ENCODE data around the gene SEPSECS.

Gene SEPSECS

DNA sequence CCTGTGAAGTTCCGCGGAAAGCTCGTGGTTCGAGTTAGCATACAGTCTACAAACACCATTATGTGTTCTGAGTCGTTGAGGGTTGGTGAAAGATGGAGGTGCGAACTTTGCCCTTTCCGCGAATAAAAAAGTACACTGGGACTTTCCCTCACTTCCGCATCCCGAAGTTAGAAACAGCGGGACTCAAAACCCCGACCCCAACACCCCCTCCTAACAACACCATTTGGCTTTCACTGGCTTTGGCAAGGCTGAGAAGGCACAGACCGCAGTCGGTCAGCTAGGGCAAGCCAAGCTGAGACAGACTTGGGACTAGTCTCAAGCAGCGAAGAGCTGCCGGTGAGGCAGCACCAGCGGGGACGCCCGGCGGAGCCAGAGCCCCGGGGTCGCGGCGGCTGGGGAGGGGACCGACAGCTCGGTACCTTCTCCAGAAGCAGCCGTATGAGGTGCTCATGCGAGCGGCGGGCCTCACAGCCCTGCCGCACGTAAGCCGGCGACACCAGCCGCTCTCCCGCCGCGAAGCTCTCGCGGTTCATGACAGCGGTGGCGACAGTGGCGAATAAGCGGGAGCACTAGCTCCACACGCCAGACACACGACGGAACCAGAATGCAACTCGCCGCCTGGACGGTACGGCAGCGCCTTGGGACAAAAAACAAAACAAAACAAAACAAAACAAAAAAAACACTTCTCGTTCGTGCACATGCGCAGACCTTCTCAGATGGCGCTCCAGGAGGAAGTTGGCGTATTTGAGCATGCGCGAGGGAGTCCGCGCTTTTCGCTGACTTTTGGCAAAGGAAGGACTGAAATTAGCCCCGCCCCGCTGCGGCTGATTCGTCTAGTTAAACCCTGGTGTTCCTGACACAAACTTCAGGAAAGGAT, at the start of gene SEPSECS:
Gene SEPSECS, minus strand, starts transcription at position 613 of the 877 bp plus-strand sequence. Its CDS starts 80 bp downstream, at position 533.
- DNase-seq: peak; percentile 77

DNA sequence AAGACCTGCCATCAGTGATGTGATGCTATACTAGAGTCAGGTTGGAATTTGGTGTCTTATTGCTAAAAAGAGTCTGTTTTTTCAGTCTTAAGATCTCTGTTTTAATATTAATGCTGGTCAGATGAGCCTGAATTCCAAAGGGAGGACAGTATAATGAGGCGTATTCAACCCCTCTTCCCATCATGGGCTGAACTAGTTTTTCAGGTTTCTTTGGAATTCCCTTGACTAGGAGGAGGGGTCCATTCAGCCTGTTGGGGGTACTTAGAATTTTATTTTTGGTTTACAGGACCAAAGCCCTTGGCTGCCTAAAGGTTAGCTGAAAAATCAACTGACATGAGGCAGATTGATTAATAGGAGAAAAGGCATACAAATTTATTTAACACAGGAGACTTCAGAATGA, 49.5 kb upstream of the SEPSECS start:
- DNase-seq: no peak

DNA sequence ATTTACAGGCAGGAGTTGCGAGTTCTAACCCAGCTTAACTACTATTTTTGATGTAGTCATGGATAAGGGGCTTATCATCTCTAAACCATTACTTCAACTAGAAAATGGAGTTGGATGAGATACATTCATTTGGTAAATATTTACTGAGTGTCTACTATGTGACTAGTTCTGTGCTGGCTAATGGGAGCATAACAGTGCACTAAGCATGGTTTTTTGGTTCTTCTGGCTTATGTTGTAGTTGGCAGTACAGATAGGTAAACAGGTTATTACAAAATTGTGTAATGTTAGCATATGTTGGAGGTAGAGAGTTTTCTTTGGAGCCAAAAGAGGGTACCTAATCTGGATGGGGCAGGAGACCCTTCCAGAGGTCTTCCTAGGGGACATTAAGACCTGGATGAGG, 47.7 kb upstream of the SEPSECS start:
- DNase-seq: no peak

DNA sequence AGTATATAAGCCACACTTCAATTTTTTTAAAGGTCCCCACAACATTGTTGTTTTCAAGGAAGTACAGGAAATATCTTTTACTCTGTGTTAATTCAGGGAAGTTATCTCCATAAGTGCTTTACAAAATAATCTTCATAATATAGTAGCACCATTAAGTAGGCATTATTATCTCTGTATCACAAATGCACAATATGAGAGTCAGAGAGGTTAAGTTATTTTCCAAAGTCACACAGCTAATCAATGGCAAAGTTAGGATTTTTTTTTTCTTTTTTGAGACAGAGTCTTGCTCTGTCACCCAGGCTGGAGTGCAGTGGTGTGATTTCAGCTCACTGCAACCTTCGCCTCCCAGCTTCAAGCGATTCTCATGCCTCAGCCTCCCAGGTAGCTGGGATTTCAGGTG, 38.5 kb upstream of the SEPSECS start:
- DNase-seq: no peak

DNA sequence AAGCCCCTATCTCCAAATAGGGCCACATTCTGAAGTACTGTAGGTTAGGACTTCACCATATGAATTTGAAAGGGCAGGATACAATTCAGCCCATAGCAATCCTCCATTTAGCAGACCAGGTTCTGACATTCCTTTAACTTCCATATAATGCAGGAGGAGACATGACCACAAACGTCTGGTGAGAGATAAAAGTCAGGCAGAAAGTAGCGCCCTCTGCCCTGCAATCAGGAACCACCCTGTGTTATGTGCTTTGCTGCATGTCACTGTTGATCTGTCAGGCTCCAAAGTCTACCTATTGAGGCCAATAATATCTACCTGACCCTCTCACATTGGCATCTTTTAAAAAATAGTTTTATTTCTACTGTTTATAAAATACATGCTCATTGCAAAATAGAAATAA, 30.2 kb upstream of the SEPSECS start:
- no peak for DNase-seq

DNA sequence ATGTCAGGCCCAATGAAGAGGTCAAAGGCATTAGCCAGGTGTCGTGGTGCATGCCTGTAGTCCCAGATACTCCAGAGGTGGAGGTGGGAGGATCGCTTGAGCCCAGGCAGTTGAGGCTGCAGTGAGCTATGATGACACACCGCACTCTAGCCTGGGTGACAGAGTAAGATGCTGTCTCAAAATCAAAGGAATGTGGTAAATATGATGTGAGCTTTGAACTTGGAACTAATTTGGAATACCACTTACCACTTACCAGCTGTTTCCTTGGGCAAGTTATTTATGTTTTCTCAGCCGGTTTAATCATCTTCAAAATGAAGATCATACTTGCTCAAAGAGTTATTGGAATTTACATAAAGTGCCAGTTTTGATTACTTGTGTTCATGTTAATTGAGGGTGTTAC, 23.8 kb upstream of the SEPSECS start:
- no peak for DNase-seq

DNA sequence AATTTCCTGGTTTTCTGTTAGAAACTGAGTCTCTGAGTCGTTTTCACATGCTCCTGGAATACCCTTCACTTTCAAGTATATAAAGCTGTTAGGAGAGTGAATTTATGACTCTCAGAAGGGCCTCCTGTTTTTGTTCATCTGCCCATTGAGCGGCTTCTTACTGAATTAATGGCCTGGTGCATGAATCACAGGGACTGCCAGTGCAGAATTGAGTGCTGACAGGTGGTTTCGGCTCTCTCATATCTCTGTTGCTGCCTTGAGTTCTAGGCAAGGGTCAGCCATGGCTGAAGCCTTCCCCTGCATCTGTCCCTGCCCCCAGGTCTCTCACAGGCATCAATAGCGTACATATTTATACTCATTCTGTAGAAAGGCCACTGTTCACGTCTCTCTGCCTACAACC, 22.7 kb upstream of the SEPSECS start:
- no peak for DNase-seq

DNA sequence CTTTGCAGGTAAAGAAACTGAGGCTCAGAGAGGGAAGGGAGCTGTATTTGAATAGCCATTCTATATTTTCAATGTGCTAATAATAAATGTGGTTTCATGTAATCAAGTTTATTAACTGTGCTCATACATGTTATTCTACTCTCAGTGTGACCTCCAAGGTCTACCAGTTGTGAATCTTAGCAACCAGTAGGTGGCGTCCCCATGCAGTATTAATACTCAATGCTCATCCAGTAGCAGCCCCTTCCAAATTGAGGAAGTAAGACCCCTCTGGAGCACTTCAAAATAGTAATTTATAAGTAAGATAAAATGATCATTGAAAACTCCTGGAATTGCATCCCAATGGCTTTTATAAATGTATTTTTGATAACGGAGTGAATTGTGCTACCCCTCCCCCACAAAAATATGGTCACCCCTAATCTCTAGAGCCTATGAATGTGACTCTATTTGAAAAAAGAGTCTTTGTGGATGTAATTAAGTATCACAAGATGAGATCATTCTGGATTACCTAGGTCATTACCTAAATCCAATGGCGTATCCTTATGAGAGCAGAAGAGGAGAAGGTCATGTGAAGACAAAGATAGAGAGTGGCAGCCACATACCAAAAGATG, 20.4 kb upstream of the SEPSECS start:
- DNase-seq: no peak

DNA sequence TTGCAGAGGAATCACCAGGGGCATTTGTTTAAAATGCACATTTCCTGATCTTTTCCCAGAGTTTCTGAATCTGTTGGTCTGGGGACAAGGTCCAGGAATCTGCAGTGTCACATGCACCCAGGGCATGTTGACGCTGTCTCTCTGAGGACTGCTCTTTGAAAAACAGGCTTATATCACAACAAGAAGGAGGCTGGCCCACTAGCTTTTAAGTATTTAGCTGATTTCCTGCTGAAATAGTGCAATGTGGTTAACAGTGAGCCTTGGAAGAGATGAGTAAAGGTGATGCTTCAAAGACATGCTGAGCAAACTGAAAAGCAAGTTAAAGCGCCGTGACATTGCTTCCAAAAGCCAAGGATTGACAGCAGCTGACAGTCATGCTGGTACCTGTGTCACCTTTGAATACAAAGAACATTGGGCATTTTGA, 18.6 kb upstream of the SEPSECS start:
- DNase-seq: no peak

DNA sequence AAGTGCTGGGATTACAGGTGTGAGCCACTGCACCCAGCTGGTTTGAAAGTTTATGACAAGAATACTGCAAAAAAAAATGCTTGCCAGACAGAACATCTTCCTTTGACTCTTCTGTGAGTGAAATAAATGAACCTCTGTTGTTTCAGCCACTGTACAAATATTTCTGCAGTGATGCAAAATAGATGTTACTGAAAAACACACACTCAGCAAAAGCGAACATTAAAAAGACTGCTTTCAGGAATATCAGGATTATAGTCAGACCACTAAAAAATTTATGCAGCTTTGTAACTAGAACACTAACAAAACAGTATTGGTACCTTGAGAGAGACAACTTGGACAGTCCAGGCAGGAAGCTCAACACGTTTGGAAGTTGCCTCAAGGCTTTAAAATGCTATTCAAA, 16.9 kb upstream of the SEPSECS start:
- DNase-seq: no peak

DNA sequence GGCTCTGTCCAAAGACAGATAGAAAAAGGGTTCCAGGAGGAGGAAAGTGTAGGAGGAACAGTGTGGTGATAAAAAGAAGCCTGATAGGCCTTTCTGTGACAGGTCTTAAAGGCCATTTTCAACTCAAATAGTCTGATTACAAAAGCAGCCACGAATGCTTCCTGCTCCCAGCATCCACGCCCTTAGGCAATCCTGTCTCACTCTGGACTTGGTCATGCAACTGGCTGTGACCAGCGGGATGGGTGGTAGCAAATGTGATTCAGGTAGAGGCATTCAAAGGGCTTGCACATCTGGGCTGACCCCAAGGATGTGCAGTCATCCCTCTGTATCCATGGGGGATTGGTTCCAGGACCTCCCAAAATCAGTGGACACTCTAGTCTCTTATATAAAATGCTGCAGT, 14.4 kb upstream of the SEPSECS start:
- no peak for DNase-seq

DNA sequence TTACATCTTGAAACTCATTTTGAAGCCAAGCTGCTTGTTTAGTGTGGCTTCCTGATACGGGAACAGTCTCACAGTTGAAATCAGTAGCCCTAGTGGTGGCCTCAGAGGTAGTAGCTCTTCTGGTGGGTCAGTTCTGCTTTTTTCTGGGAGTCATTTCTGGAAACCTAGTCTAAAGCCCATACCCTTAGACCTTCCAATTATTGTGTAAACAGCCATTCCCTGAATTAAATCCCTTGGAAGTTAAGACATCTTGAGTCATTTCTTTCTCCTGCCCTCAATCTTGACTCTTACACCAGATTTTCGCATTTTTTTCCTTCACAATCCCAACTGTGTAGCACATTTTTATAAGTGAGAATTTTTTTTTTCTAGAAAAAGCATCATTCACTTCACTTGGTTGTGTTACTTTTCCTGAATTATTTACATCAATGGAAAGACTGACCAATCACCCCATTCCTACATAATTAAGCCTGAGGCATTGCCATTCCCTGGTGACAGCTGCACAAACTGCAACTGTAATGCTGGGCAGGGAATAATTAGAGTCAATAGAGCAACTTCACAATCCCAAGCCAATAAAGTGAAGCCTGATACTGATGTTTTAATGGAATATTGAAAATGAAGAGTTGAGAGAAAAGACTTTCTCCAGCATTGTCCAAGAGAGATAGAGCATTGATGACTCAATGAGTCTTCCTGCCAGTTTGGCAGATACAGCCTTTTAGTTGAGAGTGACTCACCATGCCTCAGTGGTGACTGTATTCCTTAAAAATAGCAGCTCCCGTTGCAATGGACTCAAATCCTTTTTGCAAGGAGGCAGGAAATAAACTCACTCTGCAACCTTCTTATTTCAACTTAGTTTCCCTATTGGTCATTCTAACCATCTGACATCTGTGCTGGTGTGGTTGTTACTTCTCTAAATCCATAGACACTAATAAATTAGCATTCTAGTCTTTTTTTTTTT, 13.0 kb upstream of the SEPSECS start:
- no peak for DNase-seq

DNA sequence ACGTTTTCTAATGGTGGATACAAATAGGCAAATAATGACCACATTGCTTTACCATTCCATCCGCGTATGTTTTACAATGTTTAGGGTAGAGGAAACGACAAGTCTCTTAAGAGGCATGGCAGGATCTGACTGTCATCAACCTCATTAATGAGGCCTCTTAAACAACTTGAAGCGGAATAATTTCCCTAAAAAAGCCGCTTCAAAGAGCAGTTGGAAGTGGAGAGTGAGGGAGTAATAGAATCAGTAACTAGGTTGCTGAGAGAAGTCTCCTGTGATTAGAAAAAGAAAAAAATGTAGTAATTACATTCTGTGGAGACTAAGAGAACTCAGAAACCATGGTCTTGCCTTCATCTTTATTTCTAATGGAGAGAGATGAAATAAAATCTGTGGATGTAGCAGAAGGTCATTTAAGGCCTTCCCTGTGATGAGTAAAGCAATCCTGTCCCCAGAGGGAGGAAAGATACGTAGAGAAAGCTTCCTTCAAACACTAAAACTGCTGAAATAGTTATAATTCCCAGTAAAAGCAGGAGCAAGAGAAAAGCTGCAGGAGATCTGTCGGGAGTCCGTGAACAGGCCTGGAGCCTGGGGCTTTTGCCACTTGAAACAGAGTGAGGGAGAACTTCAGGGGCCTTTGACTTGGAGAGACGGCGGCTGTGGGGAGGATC, 11.1 kb upstream of the SEPSECS start:
- DNase-seq: no peak

DNA sequence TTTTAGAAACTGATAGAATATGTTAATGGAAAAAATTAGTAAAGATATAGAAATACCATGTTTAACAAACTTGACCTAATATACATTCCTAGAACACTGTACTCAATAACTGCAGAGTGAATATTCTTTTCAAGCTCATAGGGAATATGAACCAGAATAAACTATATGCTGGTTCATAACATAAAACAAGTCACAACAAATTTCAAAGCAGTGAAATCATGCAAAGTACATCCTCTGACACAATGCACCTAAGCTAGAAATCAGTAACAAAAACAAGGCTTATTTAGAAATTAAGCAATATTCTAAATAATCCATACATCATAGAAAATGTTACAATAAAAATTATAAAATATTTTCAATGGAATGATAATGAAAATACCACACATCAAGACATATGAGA, 9.2 kb upstream of the SEPSECS start:
- DNase-seq: no peak

DNA sequence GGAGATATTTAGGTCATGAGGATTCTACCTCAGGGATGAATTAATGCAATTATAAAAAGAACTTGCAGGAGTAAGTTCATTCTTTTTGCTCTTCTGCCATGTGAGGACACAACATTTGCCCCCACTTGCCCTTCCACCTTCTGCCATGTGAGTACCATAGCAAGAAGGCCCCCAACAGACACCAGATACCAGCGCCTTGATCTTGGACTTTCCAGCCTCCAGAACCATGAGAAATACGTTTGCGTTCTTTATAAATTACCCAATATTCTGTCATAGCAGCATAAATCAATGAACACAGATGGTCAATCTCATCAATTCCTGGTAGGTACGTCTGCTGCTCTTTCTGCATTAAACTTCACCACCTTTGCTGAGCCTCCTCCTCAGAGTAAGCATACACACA, 5.7 kb upstream of the SEPSECS start:
- no peak for DNase-seq

DNA sequence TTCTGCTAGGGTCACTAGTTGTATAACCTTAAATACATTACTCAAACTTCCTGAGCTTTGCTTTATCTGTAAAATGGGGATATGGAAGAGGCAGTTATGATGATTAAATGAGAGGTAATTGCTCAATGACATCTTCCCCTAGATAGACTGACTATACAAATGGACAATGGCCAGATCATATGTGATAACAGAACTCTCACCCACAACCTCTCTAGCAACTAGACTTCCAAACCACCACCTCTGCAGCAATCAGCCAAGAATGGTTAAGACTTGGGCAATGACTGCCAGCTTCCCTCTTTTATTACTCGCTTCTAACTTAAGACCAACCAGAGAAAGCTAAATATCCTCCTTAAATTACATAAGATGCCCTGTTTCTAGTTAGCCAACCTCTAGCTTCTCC, 2.9 kb upstream of the SEPSECS start:
- no peak for DNase-seq

DNA sequence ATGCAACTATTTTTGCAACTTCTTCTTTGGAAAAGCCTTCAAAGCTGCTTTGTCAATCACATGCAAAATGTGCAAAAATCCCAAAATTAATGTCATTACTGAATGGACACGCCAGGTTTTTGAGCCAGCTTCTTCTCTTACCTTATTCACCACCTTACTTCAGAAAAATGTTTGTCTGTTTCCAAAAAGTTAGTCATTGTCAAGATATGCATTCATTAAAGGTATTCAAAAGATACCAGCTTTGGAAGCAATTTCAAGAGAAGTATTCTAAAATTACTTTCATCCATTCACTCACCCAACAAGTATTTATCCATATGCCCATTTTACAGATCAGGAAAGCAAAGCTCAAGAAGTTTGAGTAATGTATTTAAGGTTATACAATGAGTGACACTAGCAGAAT, 2.3 kb upstream of the SEPSECS start:
- no peak for DNase-seq

DNA sequence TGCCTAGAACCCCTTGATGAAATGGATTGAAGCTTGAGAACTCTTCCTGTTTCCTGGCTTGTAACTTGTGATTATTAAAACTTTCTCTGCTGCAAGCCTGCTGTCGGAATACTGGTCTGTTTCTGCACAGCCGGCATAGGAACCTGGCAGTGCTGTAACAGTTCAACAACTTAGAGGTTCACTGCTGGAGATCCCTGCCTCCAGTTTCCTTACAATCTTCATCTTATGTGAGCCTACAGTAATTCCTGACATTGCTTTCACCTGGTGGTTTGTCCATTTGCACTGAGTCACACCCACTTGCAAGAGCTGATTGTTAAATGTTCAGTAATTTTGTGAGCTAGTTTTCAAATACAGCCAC, 1.3 kb upstream of the SEPSECS start:
- no peak for DNase-seq

DNA sequence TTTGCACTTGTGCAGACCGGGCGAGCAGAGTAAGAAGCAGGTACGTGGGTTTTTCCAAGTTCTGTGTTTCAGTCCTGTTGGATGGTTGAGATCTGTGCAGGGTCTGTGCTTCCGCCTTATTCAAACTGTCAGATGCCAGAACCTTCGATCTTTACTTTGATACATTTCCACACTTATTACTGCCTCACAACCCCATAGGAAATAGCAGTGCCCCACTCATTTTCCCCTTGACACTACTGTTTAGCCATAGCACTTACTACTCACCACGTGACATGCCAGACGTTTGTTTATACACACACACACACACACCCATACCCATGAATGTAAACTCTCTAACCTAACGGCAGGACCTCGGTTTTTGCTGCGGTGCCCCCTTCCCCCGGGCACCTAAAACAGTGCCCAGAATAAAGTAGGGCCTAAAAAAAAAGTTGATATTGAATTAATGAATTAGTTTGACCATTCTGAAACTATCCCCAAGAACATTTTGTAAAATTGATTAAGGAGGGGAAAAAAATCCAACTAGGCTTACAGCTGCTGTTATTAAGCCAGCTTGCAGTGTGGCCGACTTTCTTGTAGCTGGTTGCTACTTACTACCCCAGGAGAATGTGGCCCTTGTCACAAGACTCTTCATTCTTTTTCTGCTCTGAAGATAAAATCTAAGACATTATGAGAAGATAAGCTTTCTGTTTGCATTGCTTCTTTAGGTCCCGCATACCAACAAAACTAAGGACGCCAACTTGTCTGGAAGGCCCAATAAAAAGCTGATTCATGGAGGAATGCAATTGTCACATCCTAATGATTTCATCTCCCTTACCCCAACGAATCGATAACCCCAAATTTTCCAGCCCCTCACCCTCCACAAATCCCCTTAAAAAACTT, 704 bp upstream of the SEPSECS start:
- no peak for DNase-seq

DNA sequence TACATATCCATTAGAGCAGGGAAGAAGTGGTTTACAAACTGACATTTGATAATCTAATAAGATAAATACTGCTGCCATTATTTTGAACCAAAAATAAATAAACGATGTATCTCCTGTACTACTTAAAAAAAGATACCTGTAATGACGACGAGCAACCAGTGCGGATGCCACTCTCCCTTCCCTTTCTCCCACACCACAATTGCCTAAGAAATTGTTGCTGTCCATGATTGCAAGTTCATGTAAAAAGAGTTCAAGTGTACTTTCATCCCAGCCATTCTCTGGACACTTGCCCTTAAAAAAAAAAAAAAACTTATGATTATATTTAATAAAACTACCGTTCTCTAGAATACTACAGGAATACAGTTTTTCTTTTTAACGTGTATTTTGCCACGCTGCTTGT, 1.4 kb downstream of the SEPSECS start:
- no peak for DNase-seq

DNA sequence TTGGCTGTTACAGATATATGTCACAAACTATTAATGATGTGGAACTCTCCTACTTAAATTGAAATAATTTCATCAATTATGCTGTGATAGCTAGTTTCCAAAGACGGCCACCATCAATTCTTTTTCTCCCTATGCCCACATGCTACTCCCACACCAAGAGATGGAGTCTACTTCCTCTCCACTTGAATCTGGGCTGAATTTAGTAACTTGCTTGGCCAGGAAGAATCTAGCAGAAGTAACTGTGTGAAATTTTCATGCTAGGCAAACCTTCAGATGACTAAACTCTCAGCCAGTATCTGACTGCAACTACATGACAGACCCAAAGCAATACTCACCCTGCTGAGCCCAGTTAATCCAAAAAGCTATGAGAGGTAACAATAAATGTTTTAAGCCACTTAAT, 3.2 kb downstream of the SEPSECS start:
- no peak for DNase-seq

DNA sequence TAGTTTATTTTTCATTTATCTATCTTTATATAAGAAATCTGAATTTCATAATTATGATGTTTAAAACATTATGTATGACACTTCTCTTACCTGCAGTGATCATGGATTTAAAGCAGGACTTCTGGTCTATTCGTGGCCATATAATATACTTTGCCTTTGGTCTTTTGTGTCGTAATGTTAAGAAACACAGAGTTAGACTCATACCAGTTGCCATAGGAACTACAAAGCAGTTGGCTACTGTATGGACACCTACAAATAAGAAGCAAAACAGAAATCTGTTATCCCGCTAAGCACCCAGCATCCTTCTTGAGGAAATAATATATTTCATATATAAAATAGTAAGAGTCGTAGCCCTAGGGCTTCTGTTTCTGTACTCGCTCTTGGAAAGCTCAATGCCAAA, 4.3 kb downstream of the SEPSECS start:
- no peak for DNase-seq

Data from NCI-H510A (cell line).